WTC11 (cell line): ENCODE measurements around the gene SAE1. TPM values are rescaled to one million over a fixed set of nuclear protein-coding genes. Genes with fewer than 3 reads are reported as not detected.

Experiments used
- ATAC-seq: fragments of 200-7000 bp; cut with Tn5 transposase; 2 replicates; pipeline ENCODE4 v1.10.0; 2021; ENCODE audit warnings: mild to moderate bottlenecking, moderate library complexity
- CTCF ChIA-PET: fragments of 300-600 bp; sonication (Branson Sonifier 250); formaldehyde crosslinking; loops from one replicate; lab custom pipeline; 2021; ENCODE audit warnings: antibody characterized with exemption; lab: Charles Lee
- POLR2A ChIA-PET: fragments of 350-600 bp; sonication (Branson Sonifier 250); formaldehyde crosslinking; loops from one replicate; lab custom pipeline; 2021; ENCODE audit warnings: antibody characterized with exemption; lab: Charles Lee
- DNase-seq: peaks from one replicate; pipeline ENCODE4 v3.0.0; 2021; ENCODE audit warnings: low spot score
- H3K27ac Mint-ChIP-seq: 2 replicates; pipeline ENCODE4 v1.8.0; 2021; ENCODE audit warnings: mixed read lengths
- H3K27me3 Mint-ChIP-seq: 2 replicates; pipeline ENCODE4 v1.8.0; 2021; ENCODE audit warnings: low read depth, mild to moderate bottlenecking, moderate library complexity, mixed read lengths
- H3K36me3 Mint-ChIP-seq: 2 replicates; pipeline ENCODE4 v1.8.0; 2021; ENCODE audit warnings: mixed read lengths
- H3K4me1 Mint-ChIP-seq: 2 replicates; pipeline ENCODE4 v1.8.0; 2022; ENCODE audit warnings: mixed read lengths
- H3K4me3 Mint-ChIP-seq: 2 replicates; pipeline ENCODE4 v1.8.0; 2021; ENCODE audit warnings: mild to moderate bottlenecking, moderate library complexity, mixed read lengths
- H3K9me3 Mint-ChIP-seq: 2 replicates; pipeline ENCODE4 v1.8.0; 2021; ENCODE audit warnings: mixed read lengths
- ATF3 ChIP-seq: sonication (generic); formaldehyde crosslinking; conservative IDR thresholded peaks from 2 replicates; pipeline ENCODE4 v1.8.1; 2022; ENCODE audit warnings: mild to moderate bottlenecking, missing genetic modification reagents
- CBFB ChIP-seq: sonication (generic); formaldehyde crosslinking; IDR thresholded peaks from 2 replicates; pipeline ENCODE4 v1.8.1; 2022; ENCODE audit warnings: mild to moderate bottlenecking, low read depth, missing genetic modification reagents
- CDX4 ChIP-seq: fragments of 250-450 bp; sonication (Bioruptor Pico); IDR thresholded peaks from 2 replicates; pipeline ENCODE4 v1.9.0; 2021; ENCODE audit warnings: moderate library complexity, mild to moderate bottlenecking, inconsistent platforms, borderline replicate concordance
- E2F4 ChIP-seq: sonication (generic); formaldehyde crosslinking; IDR thresholded peaks from 2 replicates; pipeline ENCODE4 v1.8.1; 2022; ENCODE audit warnings: low read depth, mild to moderate bottlenecking, moderate library complexity, missing genetic modification reagents, borderline replicate concordance
- ELF4 ChIP-seq: sonication (generic); formaldehyde crosslinking; IDR thresholded peaks from 2 replicates; pipeline ENCODE4 v1.8.1; 2022; ENCODE audit warnings: low read depth, mild to moderate bottlenecking, moderate library complexity, missing genetic modification reagents
- FOXJ3 ChIP-seq: sonication (generic); formaldehyde crosslinking; IDR thresholded peaks from 2 replicates; pipeline ENCODE4 v1.9.0; 2021; ENCODE audit warnings: missing genetic modification reagents, mild to moderate bottlenecking, borderline replicate concordance
- GRHL2 ChIP-seq: fragments of 250-450 bp; sonication (Bioruptor Pico); IDR thresholded peaks from 2 replicates; pipeline ENCODE4 v1.8.0; 2022; ENCODE audit warnings: mild to moderate bottlenecking, moderate library complexity; ENCODE audit not compliant: insufficient replicate concordance, severe bottlenecking
- HMGA2 ChIP-seq: fragments of 250-450 bp; sonication (Bioruptor Pico); IDR thresholded peaks from 2 replicates; pipeline ENCODE4 v1.4.0; 2021; ENCODE audit warnings: mild to moderate bottlenecking, moderate library complexity
- HMGXB4 ChIP-seq: sonication (generic); formaldehyde crosslinking; IDR thresholded peaks from 2 replicates; pipeline ENCODE4 v1.8.1; 2023; ENCODE audit warnings: mild to moderate bottlenecking, moderate library complexity, missing genetic modification reagents
- MXD4 ChIP-seq: fragments of 250-450 bp; sonication (Bioruptor Pico); IDR thresholded peaks from 2 replicates; pipeline ENCODE4 v1.8.0; 2021; ENCODE audit warnings: mild to moderate bottlenecking, moderate library complexity, borderline replicate concordance
- NR1H2 ChIP-seq: sonication (generic); formaldehyde crosslinking; IDR thresholded peaks from 2 replicates; pipeline ENCODE4 v1.9.0; 2021; ENCODE audit warnings: mild to moderate bottlenecking, moderate library complexity, missing genetic modification reagents
- PRDM15 ChIP-seq: sonication (generic); formaldehyde crosslinking; IDR thresholded peaks from 2 replicates; pipeline ENCODE4 v1.8.0; 2022; ENCODE audit warnings: missing genetic modification reagents
- SOX15 ChIP-seq: fragments of 250-450 bp; sonication (Bioruptor Pico); IDR thresholded peaks from 2 replicates; pipeline ENCODE4 v1.9.0; 2021; ENCODE audit warnings: mild to moderate bottlenecking
- TP53 ChIP-seq: sonication (generic); formaldehyde crosslinking; IDR thresholded peaks from 2 replicates; pipeline ENCODE4 v1.8.1; 2023; ENCODE audit warnings: mild to moderate bottlenecking, missing genetic modification reagents
- ZBTB21 ChIP-seq: sonication (generic); formaldehyde crosslinking; IDR thresholded peaks from 2 replicates; pipeline ENCODE4 v1.8.1; 2023; ENCODE audit warnings: mild to moderate bottlenecking, missing genetic modification reagents, borderline replicate concordance
- ZNF219 ChIP-seq: sonication (generic); formaldehyde crosslinking; IDR thresholded peaks from 2 replicates; pipeline ENCODE4 v1.8.0; 2023; ENCODE audit warnings: missing genetic modification reagents, mild to moderate bottlenecking, borderline replicate concordance
- ZNF263 ChIP-seq: sonication (generic); formaldehyde crosslinking; IDR thresholded peaks from 2 replicates; pipeline ENCODE4 v1.8.1; 2022; ENCODE audit warnings: low read depth, mild to moderate bottlenecking, moderate library complexity, missing genetic modification reagents
- ZNF317 ChIP-seq: sonication (generic); formaldehyde crosslinking; IDR thresholded peaks from 2 replicates; pipeline ENCODE4 v1.8.1; 2023; ENCODE audit warnings: low read depth, mild to moderate bottlenecking, moderate library complexity, missing genetic modification reagents, borderline replicate concordance
- ZNF532 ChIP-seq: fragments of 250-450 bp; sonication (Bioruptor Pico); IDR thresholded peaks from 2 replicates; pipeline ENCODE4 v1.9.0; 2021; ENCODE audit warnings: mild to moderate bottlenecking, borderline replicate concordance
- total RNA-seq: library from RNA; stranded (reverse); gene quantifications from 3 replicates; pipeline ENCODE4 v1.2.3, GENCODE V29; 2021

The SAE1 gene
- total RNA-seq, 1 experiment from 2014 or later = 224 TPM

GRCh38 chr19:47231215-47232054 is 100.8 kb downstream of the SAE1 start:
- CTCF ChIA-PET = interaction anchor here (0.9 to 2.9 kb wide), 2 partner anchors 13 to 21 kb away, joined by 4 to 21 read pairs; no protein-coding TSS in a partner anchor
- no peaks in the 10 kb centered on the region for H3K9me3 Mint-ChIP-seq
- TF ChIP-seq CBFB (no peak), SOX15 (CRISPR knock-in tag) (no peak), GRHL2 (CRISPR knock-in tag) (no peak), E2F4 (no peak), ELF4 (CRISPR knock-in tag) (no peak), CDX4 (CRISPR knock-in tag) (no peak), MXD4 (no peak), ZBTB21 (CRISPR knock-in tag) (no peak), ZNF317 (CRISPR knock-in tag) (no peak), PRDM15 (CRISPR knock-in tag) (no peak), TP53 (CRISPR knock-in tag) (peak; percentile 100), HMGA2 (no peak), HMGXB4 (no peak), NR1H2 (CRISPR knock-in tag) (no peak), ZNF532 (no peak), ZNF263 (CRISPR knock-in tag) (no peak), ZNF219 (CRISPR knock-in tag) (no peak), ATF3 (no peak), FOXJ3 (CRISPR knock-in tag) (no peak)

More at GRCh38 chr19:47231215-47232054, 100.8 kb downstream of the SAE1 start:
- DNase-seq (peak; percentile 86), ATAC-seq (peak; percentile 4)
- H3K27ac Mint-ChIP-seq = peak overlapping the region; percentile 84
- peaks cover 21% of the 10 kb centered on the region for H3K4me1 Mint-ChIP-seq
- no peaks in the 10 kb centered on the region for H3K36me3 Mint-ChIP-seq
- POLR2A ChIA-PET = interaction anchor here (0.9 to 1.9 kb wide), 2 partner anchors 13 to 25 kb away, joined by 3 to 7 read pairs; partner anchors contain the start of gene CCDC9
- peak overlapping the region; percentile 66 for H3K4me3 Mint-ChIP-seq
- H3K27me3 Mint-ChIP-seq = no peaks in the 10 kb centered on the region; the same call in 1 of the 2 replicates
